ENCODE results near the gene NTHL1. TPM values are rescaled to one million over a fixed set of nuclear protein-coding genes. Genes with fewer than 3 reads are reported as not detected.

NTHL1 gene
- total and polyA plus RNA-seq, 9 donors: 1.9 to 38.1 (median 23.9) TPM

DNA sequence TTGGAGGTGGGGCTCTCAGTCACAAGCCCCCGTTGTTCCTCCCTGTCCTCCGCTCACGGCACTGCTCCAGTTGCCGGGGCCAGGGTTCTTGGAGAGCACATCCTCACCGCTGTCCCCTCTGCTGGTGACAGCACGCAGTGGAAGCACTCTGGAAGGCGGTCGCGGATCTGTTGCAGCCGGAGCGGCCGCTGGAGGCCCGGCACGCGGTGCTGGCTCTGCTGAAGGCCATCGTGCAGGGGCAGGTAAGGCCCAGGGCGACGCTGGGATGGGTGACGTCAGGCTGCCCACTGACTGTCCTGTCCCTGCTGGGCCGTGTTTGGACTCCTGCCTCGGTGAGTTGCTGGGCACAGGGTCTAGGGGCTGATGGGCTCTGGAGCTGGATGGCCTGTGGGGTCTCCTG is 5.6 kb upstream of the NTHL1 start:
- Histone ChIP-seq H3K4me1 (ENCODE audit: insufficient read depth) (peaks cover 5% of the 10 kb centered on the region), H3K27me3 (no peaks in the 10 kb centered on the region), H3K4me3 (no peak overlapping the region), H3K36me3 (no peaks in the 10 kb centered on the region), H3K27ac (no peak overlapping the region), H3K9me3 (no peaks in the 10 kb centered on the region)
- 91 to 93% (median 92%) methylated on average over 21 of the region's 21 CpGs for WGBS, 3 donors
- TF ChIP-seq POLR2A (IDR thresholded peaks at IDR 0.05) (no peak), EP300 (IDR thresholded peaks at IDR 0.05) (no peak), CTCF (IDR thresholded peaks at IDR 0.05) (no peak)
- intact Hi-C loops (cut with DNase I): no loop called here
- DNase-seq: no peak

DNA sequence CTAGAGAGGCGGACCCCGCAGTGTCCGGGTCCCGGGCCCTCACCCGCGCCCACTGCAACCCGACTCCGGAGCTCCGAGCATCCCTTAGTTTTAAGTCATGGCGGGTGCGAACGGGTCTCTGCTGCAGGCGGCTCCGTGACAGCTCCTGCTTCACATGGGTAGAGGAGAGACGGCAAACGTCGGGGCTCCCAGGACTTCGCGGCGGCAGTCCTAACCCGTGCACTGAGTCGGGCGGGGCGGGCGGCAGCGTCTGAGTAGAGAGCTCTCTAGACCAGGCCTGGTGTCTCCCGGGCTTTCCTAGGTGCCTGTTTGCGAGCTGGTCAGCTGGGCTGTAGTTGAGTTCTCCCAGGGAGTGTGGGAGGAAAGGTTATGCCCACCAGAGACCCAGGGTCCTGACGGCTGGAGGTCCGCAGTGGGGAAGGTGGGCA is 496 bp upstream of the NTHL1 start:
- 0% methylated on average over 24 to 30 of the region's 30 CpGs for WGBS, 3 donors
- peak overlapping the region in 1 of 2 donors; percentile 51 for H3K27ac ChIP-seq
- no peaks in the 10 kb centered on the region for H3K36me3 ChIP-seq
- TF ChIP-seq EP300 (IDR thresholded peaks at IDR 0.05) (no peak), POLR2A (IDR thresholded peaks at IDR 0.05) (no peak), CTCF (IDR thresholded peaks at IDR 0.05) (no peak)
- no peaks in the 10 kb centered on the region for H3K27me3 ChIP-seq
- H3K4me1 ChIP-seq (ENCODE audit: insufficient read depth): peaks cover 13% of the 10 kb centered on the region
- H3K4me3 ChIP-seq: peak overlapping the region; percentile 63
- no peaks in the 10 kb centered on the region for H3K9me3 ChIP-seq
- intact Hi-C loops (cut with DNase I): no loop called here
- DNase-seq: no peak

DNA sequence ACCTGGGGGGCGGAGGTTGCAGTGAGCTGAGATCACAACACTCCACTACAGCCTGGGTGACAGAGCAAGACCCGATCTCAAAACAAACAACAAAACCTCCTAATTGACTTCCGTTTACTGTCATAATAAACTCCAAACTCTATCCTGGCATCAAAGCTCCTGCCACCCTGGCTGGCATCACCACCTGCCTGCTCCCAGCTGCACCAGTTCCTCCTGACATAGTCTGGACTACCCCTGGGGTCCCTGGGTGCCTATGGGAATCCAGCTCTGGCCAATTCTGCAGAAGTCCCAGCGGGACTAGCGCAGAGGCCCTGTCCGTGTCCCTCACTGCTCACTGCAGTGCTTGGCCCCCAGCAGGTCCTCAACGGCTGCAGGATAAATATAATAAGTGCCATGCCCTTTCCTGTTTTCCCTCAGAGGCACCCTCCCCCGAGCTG is 723 bp downstream of the NTHL1 start:
- Histone ChIP-seq H3K27ac (peak overlapping the region in 1 of 2 donors; percentile 70), H3K4me3 (peak overlapping the region; percentile 63), H3K36me3 (no peaks in the 10 kb centered on the region), H3K9me3 (no peaks in the 10 kb centered on the region), H3K4me1 (ENCODE audit: insufficient read depth) (peaks cover 18% of the 10 kb centered on the region), H3K27me3 (no peaks in the 10 kb centered on the region)
- 19 to 20% (median 20%) methylated on average over 8 of the region's 8 CpGs for WGBS, 3 donors
- intact Hi-C loops (cut with DNase I): no loop called here
- TF ChIP-seq EP300 (IDR thresholded peaks at IDR 0.05) (no peak), CTCF (IDR thresholded peaks at IDR 0.05) (no peak), POLR2A (IDR thresholded peaks at IDR 0.05) (no peak)
- DNase-seq: no peak

GRCh38 chr16:2045965-2046892 is 1.4 kb downstream of the NTHL1 start:
- TF ChIP-seq EP300 (IDR thresholded peaks at IDR 0.05): no peak
- no peak for TF ChIP-seq CTCF (IDR thresholded peaks at IDR 0.05)
- TF ChIP-seq POLR2A (IDR thresholded peaks at IDR 0.05): no peak
- no peak for DNase-seq
- intact Hi-C loops (cut with DNase I): no loop called here
- Histone ChIP-seq H3K4me1 (ENCODE audit: insufficient read depth) (peaks cover 18% of the 10 kb centered on the region), H3K27ac (peak overlapping the region in 1 of 2 donors; percentile 70), H3K27me3 (no peaks in the 10 kb centered on the region), H3K36me3 (no peaks in the 10 kb centered on the region), H3K9me3 (no peaks in the 10 kb centered on the region), H3K4me3 (no peak overlapping the region)
- WGBS, 3 donors: 82 to 86% (median 84%) methylated on average over 21 of the region's 21 CpGs

Measured in ovary (tissue), 9 donors.